ENCODE data around the gene C1orf185. TPM values are rescaled to one million over a fixed set of nuclear protein-coding genes. Genes with fewer than 3 reads are reported as not detected.
"Not testable (repeated sequence)": the region's sequence is repeated elsewhere in the genome, so short reads cannot be mapped to it uniquely, and the experiment has no call there.

Gene C1orf185
- total RNA-seq, 2 donors from 2014 or later = not detected

DNA sequence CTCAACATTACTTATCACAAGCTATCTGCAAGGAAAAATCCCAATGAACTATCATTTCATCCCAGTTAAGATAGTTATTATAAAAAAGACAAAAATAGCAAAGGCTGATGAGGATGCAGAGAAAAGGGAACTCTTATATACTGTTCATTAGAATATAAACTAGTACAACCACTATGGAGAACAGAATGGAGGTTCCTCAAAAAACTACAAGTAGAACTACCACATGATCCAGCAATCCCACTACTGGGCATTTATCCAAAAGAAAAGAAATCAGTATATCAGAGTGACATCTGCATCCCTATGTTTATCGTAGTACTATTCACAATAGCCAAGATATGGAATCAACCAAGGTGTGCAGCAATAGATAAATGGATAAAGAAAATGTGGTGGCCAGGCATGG, 4.9 kb upstream of the C1orf185 start:
- H3K4me3 Mint-ChIP-seq = no peak overlapping the region
- H3K4me1 Mint-ChIP-seq = no peaks in the 10 kb centered on the region
- H3K27ac Mint-ChIP-seq = no peak overlapping the region
- peaks cover 23% of the 10 kb centered on the region for H3K27me3 Mint-ChIP-seq
- no peaks in the 10 kb centered on the region for H3K9me3 ChIP-seq (ENCODE audit: control insufficient read depth, low read length, poor library complexity, severe bottlenecking)
- ATAC-seq (no peak), DNase-seq (no peak)
- H3K36me3 Mint-ChIP-seq (ENCODE audit: low read depth) = peaks cover 2% of the 10 kb centered on the region

DNA sequence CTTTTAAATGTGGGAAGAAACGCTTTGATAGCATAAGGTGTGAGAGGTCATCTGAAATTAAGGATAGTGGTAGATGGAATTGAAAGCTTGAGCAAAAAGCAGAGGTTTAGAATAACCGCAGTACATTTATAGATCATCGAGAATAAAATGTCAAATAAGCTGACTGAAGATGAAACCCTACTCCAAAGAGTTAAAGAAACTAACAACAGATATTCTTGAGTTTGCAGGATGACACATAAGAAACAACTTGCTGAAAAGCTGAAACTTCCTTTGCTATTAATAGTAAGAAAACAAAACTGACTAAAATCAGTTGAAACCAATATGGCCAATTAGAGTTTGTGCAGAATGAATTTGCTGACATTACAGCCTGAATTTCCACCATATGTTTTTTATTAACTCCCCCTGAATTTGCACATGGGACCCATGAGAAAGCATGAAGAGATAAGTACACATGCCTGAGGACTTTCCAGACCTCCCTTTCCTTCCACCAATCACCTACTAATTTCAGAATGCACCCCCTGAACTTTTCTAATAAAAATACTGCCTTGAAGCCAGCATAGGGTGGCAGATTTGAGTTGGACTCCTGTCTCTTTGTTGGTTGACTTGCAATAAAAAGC, 1.7 kb upstream of the C1orf185 start:
- Mint-ChIP-seq H3K27me3 (peaks cover 13% of the 10 kb centered on the region), H3K36me3 (ENCODE audit: low read depth) (peaks cover 2% of the 10 kb centered on the region), H3K4me1 (no peaks in the 10 kb centered on the region), H3K4me3 (no peak overlapping the region), H3K27ac (no peak overlapping the region)
- ATAC-seq (no peak), DNase-seq (no peak)
- H3K9me3 ChIP-seq (ENCODE audit: control insufficient read depth, low read length, poor library complexity, severe bottlenecking) = no peaks in the 10 kb centered on the region

DNA sequence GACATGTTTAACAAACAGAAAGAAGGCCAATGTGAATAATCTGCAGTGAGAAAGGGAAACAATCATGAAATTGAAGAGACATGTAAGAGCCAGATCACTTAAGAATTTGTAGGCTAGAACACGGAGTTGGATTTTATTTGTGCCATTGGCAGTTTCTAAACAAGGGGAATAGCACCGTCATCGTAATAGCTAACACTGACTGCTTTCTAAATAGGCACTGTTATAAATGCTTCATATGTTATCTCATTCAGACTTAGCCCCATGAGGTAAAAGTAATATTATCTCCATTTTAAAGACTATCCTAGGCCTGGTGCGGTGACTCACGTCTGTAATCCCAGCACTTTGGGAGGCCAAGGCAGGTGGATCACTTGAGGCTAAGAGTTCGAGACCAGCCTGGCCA, 12.1 kb downstream of the C1orf185 start:
- Mint-ChIP-seq H3K27ac (no peak overlapping the region), H3K36me3 (ENCODE audit: low read depth) (peaks cover 2% of the 10 kb centered on the region), H3K27me3 (peaks cover 43% of the 10 kb centered on the region), H3K4me3 (no peak overlapping the region), H3K4me1 (peaks cover 13% of the 10 kb centered on the region)
- no peaks in the 10 kb centered on the region for H3K9me3 ChIP-seq (ENCODE audit: control insufficient read depth, low read length, poor library complexity, severe bottlenecking)
- DNase-seq (no peak), ATAC-seq (no peak)

DNA sequence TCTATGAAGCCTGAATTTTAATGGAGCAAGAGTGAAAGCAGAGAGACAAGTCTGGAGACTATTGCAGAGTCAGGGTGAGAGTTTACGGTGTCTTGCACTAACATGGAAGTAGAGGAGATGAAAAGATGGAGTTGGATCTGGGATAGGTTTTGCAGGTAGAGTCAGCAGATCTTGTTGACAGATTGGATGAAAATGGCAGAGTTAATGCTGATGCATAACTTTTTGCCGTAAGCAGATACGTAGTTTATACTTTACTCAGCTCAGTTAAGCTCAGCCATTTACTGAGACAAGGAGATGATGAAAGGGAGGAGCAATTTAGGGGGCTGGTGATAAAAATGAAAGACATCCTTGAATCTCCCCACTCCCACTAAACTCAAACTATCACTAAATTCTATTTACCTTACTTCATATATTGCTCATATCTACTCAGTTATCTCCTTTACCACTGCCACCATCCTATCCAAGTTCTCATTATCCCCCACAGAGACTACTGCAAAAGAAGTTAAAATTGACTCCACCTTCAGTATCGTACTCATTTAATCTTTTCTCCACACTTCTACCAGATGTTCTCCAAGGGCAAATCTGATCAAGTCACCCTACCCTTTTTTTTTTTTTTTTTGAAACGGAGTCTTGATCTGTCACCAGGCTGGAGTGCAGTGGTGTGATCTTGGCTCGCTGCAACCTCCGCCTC, 13.8 kb downstream of the C1orf185 start:
- ATAC-seq (no peak), DNase-seq (no peak)
- Mint-ChIP-seq H3K27me3 (peaks cover 57% of the 10 kb centered on the region), H3K4me1 (peaks cover 13% of the 10 kb centered on the region), H3K27ac (no peak overlapping the region), H3K4me3 (no peak overlapping the region), H3K36me3 (ENCODE audit: low read depth) (peaks cover 2% of the 10 kb centered on the region)
- no peaks in the 10 kb centered on the region for H3K9me3 ChIP-seq (ENCODE audit: control insufficient read depth, low read length, poor library complexity, severe bottlenecking)

DNA sequence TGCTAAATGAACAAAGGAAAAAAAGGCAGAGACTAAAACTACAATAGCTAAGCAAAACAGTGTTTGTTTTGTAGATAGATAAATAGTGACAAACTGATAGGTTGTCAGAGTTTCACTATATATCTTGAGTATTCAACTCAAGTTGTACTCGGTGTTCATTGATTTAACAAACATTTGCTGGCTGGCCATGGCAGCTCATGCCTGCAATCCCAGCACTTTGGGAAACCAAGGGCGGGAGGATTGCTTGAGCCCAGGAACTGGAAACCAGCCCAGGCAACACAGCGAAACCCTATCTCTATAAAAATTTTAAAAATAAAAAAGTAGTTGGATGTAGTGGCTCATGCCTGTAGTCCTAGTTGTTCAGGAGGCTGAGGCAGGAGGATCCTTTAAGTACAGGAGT, 17.3 kb downstream of the C1orf185 start:
- H3K36me3 Mint-ChIP-seq (ENCODE audit: low read depth) = peaks cover 2% of the 10 kb centered on the region
- H3K27ac Mint-ChIP-seq = no peak overlapping the region
- peaks cover 59% of the 10 kb centered on the region for H3K27me3 Mint-ChIP-seq
- no peaks in the 10 kb centered on the region for H3K9me3 ChIP-seq (ENCODE audit: control insufficient read depth, low read length, poor library complexity, severe bottlenecking)
- H3K4me3 Mint-ChIP-seq = no peak overlapping the region
- ATAC-seq (no peak), DNase-seq (no peak)
- H3K4me1 Mint-ChIP-seq = peaks cover 14% of the 10 kb centered on the region

DNA sequence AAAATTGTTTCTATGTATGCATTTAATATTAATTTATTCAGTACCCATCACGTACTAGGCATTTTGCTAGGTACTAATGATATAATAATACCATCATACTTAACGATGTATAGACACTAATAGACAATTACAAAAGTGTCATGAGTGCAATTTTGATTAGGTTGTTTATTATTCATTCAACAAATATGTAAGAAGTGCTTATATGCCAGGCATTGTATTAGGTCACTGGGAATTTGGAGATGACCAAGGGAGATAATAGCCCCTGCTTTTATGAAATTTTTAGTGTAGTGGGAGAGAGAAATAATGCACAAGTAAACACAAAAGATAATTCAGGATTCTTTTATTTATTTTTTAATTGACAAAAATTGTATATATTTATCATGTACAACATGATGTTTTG, 18.6 kb downstream of the C1orf185 start:
- H3K27ac Mint-ChIP-seq = no peak overlapping the region

DNA sequence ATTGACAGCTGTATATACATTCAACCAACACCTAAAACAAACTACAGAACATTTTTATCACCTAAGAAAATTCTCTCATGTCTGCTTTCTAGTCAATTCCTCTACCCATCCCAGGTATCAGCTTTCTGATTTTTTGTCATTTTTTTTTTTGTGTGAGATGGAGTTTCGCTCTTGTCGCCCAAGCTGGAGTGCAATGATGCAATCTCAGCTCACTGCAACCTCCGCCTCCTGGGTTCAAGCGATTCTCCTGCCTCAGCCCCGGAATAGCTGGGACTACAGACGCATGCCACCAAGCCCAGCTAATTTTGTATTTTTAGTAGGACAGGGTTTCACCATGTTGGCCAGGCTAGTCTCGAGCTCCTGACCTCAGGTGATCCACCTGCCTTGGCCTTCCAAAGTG, 25.1 kb downstream of the C1orf185 start:
- H3K4me1 Mint-ChIP-seq; H3K9me3 ChIP-seq (ENCODE audit: control insufficient read depth, low read length, poor library complexity, severe bottlenecking); H3K27ac Mint-ChIP-seq; H3K4me3 Mint-ChIP-seq; DNase-seq; ATAC-seq; H3K36me3 Mint-ChIP-seq (ENCODE audit: low read depth): not testable (repeated sequence)
- peaks cover 27% of the 10 kb centered on the region for H3K27me3 Mint-ChIP-seq

More for the DNA sequence above, 18.6 kb downstream of the C1orf185 start:
- Mint-ChIP-seq H3K27me3 (peaks cover 58% of the 10 kb centered on the region), H3K36me3 (ENCODE audit: low read depth) (peaks cover 2% of the 10 kb centered on the region), H3K4me1 (peaks cover 11% of the 10 kb centered on the region), H3K4me3 (no peak overlapping the region)
- DNase-seq = no peak
- H3K9me3 ChIP-seq (ENCODE audit: control insufficient read depth, low read length, poor library complexity, severe bottlenecking) = no peaks in the 10 kb centered on the region
- ATAC-seq = no peak

DNA sequence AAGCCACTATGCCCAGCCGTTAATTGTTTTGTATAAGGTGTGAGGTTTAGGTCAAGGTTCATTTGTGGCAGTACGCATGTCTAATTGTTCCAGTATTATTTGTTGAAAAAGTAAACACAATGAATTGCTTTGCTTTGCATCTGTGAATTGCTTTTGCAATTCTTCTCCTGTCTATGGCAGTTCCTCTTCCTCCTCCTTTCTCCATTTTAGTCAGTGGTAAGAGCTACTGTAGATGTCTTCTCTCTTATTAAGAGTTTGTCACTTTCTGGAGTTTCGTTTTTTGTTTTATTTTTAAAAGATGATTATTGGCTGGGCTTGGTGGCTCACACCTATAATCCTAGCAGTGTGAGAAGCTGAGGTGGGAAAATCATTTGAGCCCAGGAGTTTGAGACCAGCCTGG, 29.2 kb downstream of the C1orf185 start:
- H3K4me3 Mint-ChIP-seq = no peak overlapping the region
- H3K27me3 Mint-ChIP-seq = peaks cover 18% of the 10 kb centered on the region
- no peak overlapping the region for H3K27ac Mint-ChIP-seq
- no peak for ATAC-seq
- H3K36me3 Mint-ChIP-seq (ENCODE audit: low read depth) = no peaks in the 10 kb centered on the region
- H3K9me3 ChIP-seq (ENCODE audit: control insufficient read depth, low read length, poor library complexity, severe bottlenecking) = peaks cover 2% of the 10 kb centered on the region
- DNase-seq = no peak
- H3K4me1 Mint-ChIP-seq = no peaks in the 10 kb centered on the region

DNA sequence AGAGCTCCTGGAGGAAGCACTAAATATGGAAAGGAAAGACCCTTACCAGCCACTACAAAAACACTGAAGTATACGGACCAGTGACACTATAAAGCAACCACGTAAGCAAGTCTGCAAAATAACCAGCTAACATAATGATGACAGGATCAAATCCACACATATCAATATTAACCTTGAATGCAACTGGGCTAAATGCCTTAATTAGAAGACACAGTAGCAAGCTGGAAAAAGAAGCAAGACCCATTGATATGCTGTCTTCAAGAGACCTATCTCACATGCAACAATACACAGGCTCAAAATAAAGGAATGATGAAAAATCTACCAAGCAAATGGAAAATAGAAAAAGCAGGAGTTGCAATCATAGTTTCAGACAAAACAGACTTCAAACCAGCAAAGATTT, 31.0 kb downstream of the C1orf185 start:
- no peaks in the 10 kb centered on the region for H3K36me3 Mint-ChIP-seq (ENCODE audit: low read depth)
- H3K9me3 ChIP-seq (ENCODE audit: control insufficient read depth, low read length, poor library complexity, severe bottlenecking) = peaks cover 2% of the 10 kb centered on the region
- DNase-seq = no peak
- H3K4me3 Mint-ChIP-seq = no peak overlapping the region
- H3K27ac Mint-ChIP-seq = no peak overlapping the region
- ATAC-seq = no peak
- H3K4me1 Mint-ChIP-seq = no peaks in the 10 kb centered on the region
- peaks cover 18% of the 10 kb centered on the region for H3K27me3 Mint-ChIP-seq

DNA sequence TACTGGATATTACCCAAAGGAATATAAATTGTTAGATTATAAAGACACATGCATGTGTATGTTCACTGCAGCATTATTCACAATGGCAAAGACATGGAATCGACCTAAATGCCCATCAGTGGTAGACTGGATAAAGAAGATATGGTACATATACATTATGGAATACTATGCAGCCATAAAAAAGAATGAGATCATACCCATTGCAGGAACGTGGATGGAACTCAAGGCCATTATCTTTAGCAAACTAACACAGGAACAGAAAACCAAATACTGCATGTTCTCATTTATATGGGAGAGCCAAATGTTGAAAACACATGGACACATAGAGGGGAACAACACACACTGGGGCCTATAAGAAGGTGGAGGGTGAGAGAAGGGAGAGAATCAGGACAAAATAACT, 35.7 kb downstream of the C1orf185 start:
- not testable (repeated sequence) for H3K27ac Mint-ChIP-seq; H3K9me3 ChIP-seq (ENCODE audit: control insufficient read depth, low read length, poor library complexity, severe bottlenecking); H3K4me1 Mint-ChIP-seq; DNase-seq; H3K4me3 Mint-ChIP-seq; H3K27me3 Mint-ChIP-seq; H3K36me3 Mint-ChIP-seq (ENCODE audit: low read depth); ATAC-seq

DNA sequence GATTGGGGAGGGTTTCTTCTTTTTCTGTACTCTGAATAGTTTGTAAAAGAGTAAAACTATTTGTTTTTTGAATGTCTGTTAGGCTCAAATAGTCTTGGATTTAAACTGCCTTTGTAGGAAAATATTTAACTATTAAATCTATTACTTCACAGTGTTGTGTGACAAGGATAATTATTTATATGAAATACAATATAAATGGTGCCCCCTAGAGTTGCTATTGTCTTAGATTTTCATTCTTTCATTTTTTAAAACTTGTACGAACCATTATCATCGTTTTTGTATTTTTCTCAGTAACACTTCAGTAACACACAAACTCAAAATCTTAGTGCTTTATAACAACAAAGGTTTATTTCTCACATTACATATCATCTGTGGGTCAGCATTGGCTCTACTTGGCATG, 37.4 kb downstream of the C1orf185 start:
- Mint-ChIP-seq H3K27me3 (peaks cover 19% of the 10 kb centered on the region), H3K4me3 (no peak overlapping the region), H3K4me1 (peaks cover 2% of the 10 kb centered on the region), H3K36me3 (ENCODE audit: low read depth) (no peaks in the 10 kb centered on the region), H3K27ac (no peak overlapping the region)
- no peaks in the 10 kb centered on the region for H3K9me3 ChIP-seq (ENCODE audit: control insufficient read depth, low read length, poor library complexity, severe bottlenecking)
- no peak for DNase-seq
- ATAC-seq = no peak

DNA sequence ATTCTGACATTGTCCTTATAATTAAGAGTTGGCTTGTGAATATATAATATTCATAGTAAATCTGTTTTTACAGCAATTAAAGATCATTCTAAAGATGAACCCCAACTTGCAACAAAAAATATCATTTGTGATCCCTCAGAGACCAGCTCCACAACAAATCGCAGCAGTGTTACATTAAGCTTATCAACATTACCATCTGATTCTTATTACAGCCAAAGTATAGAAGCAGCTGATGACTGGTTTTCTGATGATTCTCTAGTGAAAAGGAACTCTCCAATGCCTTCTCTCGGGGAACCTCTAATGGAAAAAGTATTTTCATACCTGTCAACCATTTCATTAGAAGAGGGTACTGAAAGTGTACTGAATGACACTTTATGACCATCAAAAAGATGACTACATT, 45.4 kb downstream of the C1orf185 start:
- ATAC-seq (no peak), DNase-seq (no peak)
- H3K4me1 Mint-ChIP-seq = peaks cover 2% of the 10 kb centered on the region
- H3K4me3 Mint-ChIP-seq = no peak overlapping the region
- H3K27me3 Mint-ChIP-seq = peaks cover 31% of the 10 kb centered on the region
- no peaks in the 10 kb centered on the region for H3K9me3 ChIP-seq (ENCODE audit: control insufficient read depth, low read length, poor library complexity, severe bottlenecking)
- H3K36me3 Mint-ChIP-seq (ENCODE audit: low read depth) = peaks cover 2% of the 10 kb centered on the region
- H3K27ac Mint-ChIP-seq = no peak overlapping the region

DNA sequence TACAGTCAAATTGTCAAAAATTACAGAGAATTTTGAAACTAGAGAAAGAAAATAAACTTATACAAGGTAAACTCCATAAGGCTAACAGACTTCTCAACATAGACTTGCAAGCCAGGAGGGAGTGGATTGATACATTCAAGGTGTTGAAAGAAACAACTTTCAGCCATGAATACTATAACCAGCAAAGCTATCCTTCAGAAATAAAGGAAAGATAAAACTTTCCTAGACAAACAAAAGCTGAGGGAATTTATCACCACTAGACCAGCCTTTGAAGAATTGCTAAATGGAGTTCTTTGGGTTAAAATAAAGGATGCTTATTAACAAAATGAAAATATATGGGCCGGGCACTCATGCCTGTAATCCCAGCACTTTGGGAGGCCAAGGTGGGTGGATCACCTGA, 52.7 kb downstream of the C1orf185 start:
- ATAC-seq (no peak), DNase-seq (no peak)
- H3K9me3 ChIP-seq (ENCODE audit: control insufficient read depth, low read length, poor library complexity, severe bottlenecking) = peaks cover 3% of the 10 kb centered on the region
- Mint-ChIP-seq H3K27me3 (peaks cover 23% of the 10 kb centered on the region), H3K36me3 (ENCODE audit: low read depth) (peaks cover 5% of the 10 kb centered on the region), H3K27ac (no peak overlapping the region), H3K4me1 (peaks cover 2% of the 10 kb centered on the region), H3K4me3 (no peak overlapping the region)

DNA sequence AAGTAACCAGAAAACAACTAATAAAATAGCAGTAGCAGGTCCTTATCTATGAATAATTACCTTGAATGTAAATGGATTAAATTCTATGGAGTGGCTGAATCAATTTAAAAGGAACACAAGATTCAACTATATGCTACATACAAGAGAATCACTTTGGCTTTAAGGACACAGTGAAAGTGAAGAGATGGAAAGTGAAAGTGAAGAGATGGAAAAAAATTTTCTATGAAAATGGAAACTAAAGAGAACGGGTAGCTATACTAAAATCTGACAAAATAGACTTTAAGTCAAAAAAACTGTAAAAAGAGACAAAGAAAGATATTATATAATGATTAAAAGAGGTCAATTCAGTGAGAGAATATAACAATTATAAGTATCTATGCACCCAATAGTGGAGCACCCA, 54.7 kb downstream of the C1orf185 start:
- Mint-ChIP-seq H3K4me3 (no peak overlapping the region), H3K27me3 (peaks cover 15% of the 10 kb centered on the region), H3K27ac (no peak overlapping the region), H3K36me3 (ENCODE audit: low read depth) (peaks cover 9% of the 10 kb centered on the region), H3K4me1 (peaks cover 2% of the 10 kb centered on the region)
- no peak for DNase-seq
- H3K9me3 ChIP-seq (ENCODE audit: control insufficient read depth, low read length, poor library complexity, severe bottlenecking) = peaks cover 3% of the 10 kb centered on the region
- ATAC-seq = no peak
